Activated CD4-positive, alpha-beta T cell treated with anti-CD3 and anti-CD28 coated beads for 24 hours (primary cell): ENCODE data around the gene COL15A1.

ENCODE experiments used
- DNase-seq, 2 donors: peaks; one replicate each; pipeline ENCODE4 v3.0.0-alpha.2; 2020; ENCODE audit warnings: low read depth in 2 of 2

The COL15A1 gene

GRCh38 chr9:98916660-98917059 is 27.0 kb upstream of the COL15A1 start:
- no peak for DNase-seq

GRCh38 chr9:98917746-98918487 is 25.8 kb upstream of the COL15A1 start:
- no peak for DNase-seq

GRCh38 chr9:98921732-98922131 is 22.0 kb upstream of the COL15A1 start:
- no peak for DNase-seq

- no peak for DNase-seq
Measured at GRCh38 chr9:98922721-98923435, 20.8 kb upstream of the COL15A1 start.

- no peak for DNase-seq
Measured at GRCh38 chr9:98923451-98924123, 20.1 kb upstream of the COL15A1 start.

- DNase-seq: no peak
Measured at GRCh38 chr9:98924946-98925820, 18.5 kb upstream of the COL15A1 start.

- no peak for DNase-seq
Measured at GRCh38 chr9:98925956-98926355, 17.8 kb upstream of the COL15A1 start.

- DNase-seq: no peak
Measured at GRCh38 chr9:98927724-98928123, 16.0 kb upstream of the COL15A1 start.

GRCh38 chr9:98929071-98929470 is 14.6 kb upstream of the COL15A1 start:
- DNase-seq: no peak

GRCh38 chr9:98929895-98930341 is 13.8 kb upstream of the COL15A1 start:
- no peak for DNase-seq

- DNase-seq: no peak
Measured at GRCh38 chr9:98930792-98931191, 12.9 kb upstream of the COL15A1 start.

- no peak for DNase-seq
Measured at GRCh38 chr9:98931600-98932389, 11.9 kb upstream of the COL15A1 start.

GRCh38 chr9:98933185-98933584 is 10.5 kb upstream of the COL15A1 start:
- no peak for DNase-seq

- DNase-seq: no peak
Measured at GRCh38 chr9:98933890-98934289, 9.8 kb upstream of the COL15A1 start.

GRCh38 chr9:98935071-98935505 is 8.6 kb upstream of the COL15A1 start:
- DNase-seq: no peak

GRCh38 chr9:98940276-98940675 is 3.4 kb upstream of the COL15A1 start:
- no peak for DNase-seq

- no peak for DNase-seq
Measured at GRCh38 chr9:98941946-98942523, 1.7 kb upstream of the COL15A1 start.

- no peak for DNase-seq
Measured at GRCh38 chr9:98942906-98943681, 613 bp upstream of the COL15A1 start.

- DNase-seq: no peak
Measured at GRCh38 chr9:98944057-98944733, 488 bp downstream of the COL15A1 start.
